Loucy (cell line): ENCODE results near the gene SH2D4B.

Source experiments
- H2AFZ ChIP-seq: fragments of 200-600 bp; sonication (generic); 2 replicates; pipeline ENCODE4 v1.6.0; 2016; ENCODE audit warnings: antibody characterized with exemption, mild to moderate bottlenecking, low read length, moderate library complexity
- H3F3A ChIP-seq: fragments of 200-600 bp; 2 replicates; pipeline ENCODE4 v1.6.0; 2016; ENCODE audit warnings: antibody characterized with exemption, low read depth, mild to moderate bottlenecking
- H3K27me3 ChIP-seq: fragments of 200-600 bp; sonication (generic); 2 replicates; pipeline ENCODE4 v1.6.1; 2014; ENCODE audit warnings: low read length, mild to moderate bottlenecking; ENCODE audit not compliant: insufficient read depth, poor library complexity, severe bottlenecking
- H3K36me3 ChIP-seq: fragments of 200-600 bp; sonication (generic); 2 replicates; pipeline ENCODE4 v1.6.1; 2016; ENCODE audit warnings: low read length; ENCODE audit not compliant: insufficient read depth
- H3K4me1 ChIP-seq: fragments of 200-600 bp; sonication (generic); 2 replicates; pipeline ENCODE4 v1.5.1; 2014; ENCODE audit warnings: low read length, mild to moderate bottlenecking; ENCODE audit not compliant: insufficient read depth, poor library complexity, severe bottlenecking
- H3K4me2 ChIP-seq: fragments of 200-600 bp; sonication (generic); 2 replicates; pipeline ENCODE4 v1.6.0; 2014; ENCODE audit warnings: antibody characterized with exemption, low read length, low read depth, mild to moderate bottlenecking; ENCODE audit not compliant: poor library complexity, severe bottlenecking
- H3K4me3 ChIP-seq: fragments of 200-600 bp; sonication (generic); 2 replicates; pipeline ENCODE4 v1.5.1; 2014; ENCODE audit warnings: low read length, mild to moderate bottlenecking, mixed read lengths; ENCODE audit not compliant: poor library complexity, severe bottlenecking
- H3K79me2 ChIP-seq: fragments of 200-600 bp; sonication (generic); 2 replicates; pipeline ENCODE4 v1.6.1; 2014; ENCODE audit warnings: low read length; ENCODE audit not compliant: insufficient read depth
- H3K9ac ChIP-seq: fragments of 200-600 bp; sonication (generic); 2 replicates; pipeline ENCODE4 v1.6.0; 2014; ENCODE audit warnings: mild to moderate bottlenecking, low read depth, low read length, moderate library complexity; ENCODE audit not compliant: poor library complexity, severe bottlenecking
- H3K9me2 ChIP-seq: fragments of 200-600 bp; sonication (generic); replicated peaks from 2 replicates; pipeline ENCODE4 v1.6.1; 2016; ENCODE audit warnings: low read depth, low read length, mixed read lengths
- H3K9me3 ChIP-seq: fragments of 200-600 bp; sonication (generic); 2 replicates; pipeline ENCODE4 v1.6.1; 2014; ENCODE audit warnings: mild to moderate bottlenecking, antibody characterized with exemption, low read length, low read depth; ENCODE audit not compliant: insufficient read depth
- H4K20me1 ChIP-seq: fragments of 200-600 bp; sonication (generic); 2 replicates; pipeline ENCODE4 v1.6.0; 2014; ENCODE audit warnings: antibody characterized with exemption, low read length, mild to moderate bottlenecking; ENCODE audit not compliant: insufficient read depth, poor library complexity, severe bottlenecking
- EZH2phosphoT487 ChIP-seq: fragments of 200-600 bp; IDR thresholded peaks from 2 replicates; pipeline ENCODE4 v1.6.1; 2018; ENCODE audit warnings: antibody characterized with exemption, mild to moderate bottlenecking, moderate library complexity, borderline replicate concordance
- TF ChIP-seq, protein P1 (sequence below): fragments of 200-600 bp; sonication (generic); conservative IDR thresholded peaks from 2 replicates; pipeline ENCODE4 v1.5.1; 2014; ENCODE audit warnings: mild to moderate bottlenecking, antibody characterized with exemption, low read length

The SH2D4B gene

GRCh38 chr10:80520661-80521470 is 16.8 kb upstream of the SH2D4B start:
- H4K20me1 ChIP-seq: no peaks in the 10 kb centered on the region
- no peaks in the 10 kb centered on the region for H3K4me1 ChIP-seq
- H3K27me3 ChIP-seq: no peaks in the 10 kb centered on the region
- no peak for TF ChIP-seq EZH2phosphoT487
- TF ChIP-seq, protein P1, sequence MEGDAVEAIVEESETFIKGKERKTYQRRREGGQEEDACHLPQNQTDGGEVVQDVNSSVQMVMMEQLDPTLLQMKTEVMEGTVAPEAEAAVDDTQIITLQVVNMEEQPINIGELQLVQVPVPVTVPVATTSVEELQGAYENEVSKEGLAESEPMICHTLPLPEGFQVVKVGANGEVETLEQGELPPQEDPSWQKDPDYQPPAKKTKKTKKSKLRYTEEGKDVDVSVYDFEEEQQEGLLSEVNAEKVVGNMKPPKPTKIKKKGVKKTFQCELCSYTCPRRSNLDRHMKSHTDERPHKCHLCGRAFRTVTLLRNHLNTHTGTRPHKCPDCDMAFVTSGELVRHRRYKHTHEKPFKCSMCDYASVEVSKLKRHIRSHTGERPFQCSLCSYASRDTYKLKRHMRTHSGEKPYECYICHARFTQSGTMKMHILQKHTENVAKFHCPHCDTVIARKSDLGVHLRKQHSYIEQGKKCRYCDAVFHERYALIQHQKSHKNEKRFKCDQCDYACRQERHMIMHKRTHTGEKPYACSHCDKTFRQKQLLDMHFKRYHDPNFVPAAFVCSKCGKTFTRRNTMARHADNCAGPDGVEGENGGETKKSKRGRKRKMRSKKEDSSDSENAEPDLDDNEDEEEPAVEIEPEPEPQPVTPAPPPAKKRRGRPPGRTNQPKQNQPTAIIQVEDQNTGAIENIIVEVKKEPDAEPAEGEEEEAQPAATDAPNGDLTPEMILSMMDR: no peak
- H2AFZ ChIP-seq: no peak overlapping the region
- peaks cover 41% of the 10 kb centered on the region; the same call in 1 of the 2 replicates for H3K36me3 ChIP-seq
- H3K9me2 ChIP-seq: no peaks in the 10 kb centered on the region
- no peak overlapping the region for H3K9ac ChIP-seq
- H3K9me3 ChIP-seq: no peaks in the 10 kb centered on the region
- no peak overlapping the region for H3K4me2 ChIP-seq
- no peak overlapping the region for H3K4me3 ChIP-seq
- H3K79me2 ChIP-seq: no peaks in the 10 kb centered on the region
- no peaks in the 10 kb centered on the region for H3F3A ChIP-seq

GRCh38 chr10:80522756-80523363 is 14.8 kb upstream of the SH2D4B start:
- Histone ChIP-seq H3K4me1 (peaks cover 6% of the 10 kb centered on the region), H2AFZ (no peak overlapping the region), H3K9me3 (no peaks in the 10 kb centered on the region), H3K27me3 (no peaks in the 10 kb centered on the region), H3K4me2 (no peak overlapping the region), H3K9me2 (no peaks in the 10 kb centered on the region), H3K79me2 (no peaks in the 10 kb centered on the region), H3K9ac (no peak overlapping the region), H3F3A (no peaks in the 10 kb centered on the region), H3K36me3 (peaks cover 21% of the 10 kb centered on the region; the same call in 1 of the 2 replicates), H3K4me3 (no peak overlapping the region), H4K20me1 (no peaks in the 10 kb centered on the region)
- no peak for TF ChIP-seq EZH2phosphoT487
- TF ChIP-seq, protein P1: no peak

DNA sequence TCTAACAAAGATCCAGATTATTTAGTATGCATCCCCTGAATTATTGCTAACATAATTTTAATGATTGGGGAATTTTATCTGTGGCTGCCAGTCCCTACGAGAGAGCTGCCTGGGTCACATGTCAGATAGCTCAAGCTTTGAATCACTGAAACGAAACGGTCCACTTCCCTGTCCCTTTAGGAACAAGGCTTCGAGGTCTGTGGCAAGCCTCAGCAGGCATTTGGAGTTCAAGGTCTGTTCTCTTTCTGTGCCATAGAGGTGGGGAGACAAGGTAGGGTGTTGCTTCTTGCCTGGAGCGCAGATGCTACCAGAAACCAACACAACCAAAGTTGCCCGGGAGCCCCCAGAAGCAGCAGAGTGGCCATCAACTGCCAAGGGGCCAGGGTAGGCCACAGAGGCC is 13.9 kb upstream of the SH2D4B start:
- TF ChIP-seq, protein P1: no peak
- no peak for TF ChIP-seq EZH2phosphoT487
- H3F3A ChIP-seq: no peaks in the 10 kb centered on the region
- H3K4me2 ChIP-seq: no peak overlapping the region
- H3K4me3 ChIP-seq: no peak overlapping the region
- no peak overlapping the region for H2AFZ ChIP-seq
- H3K9ac ChIP-seq: no peak overlapping the region
- peaks cover 12% of the 10 kb centered on the region; the same call in 1 of the 2 replicates for H3K36me3 ChIP-seq
- H4K20me1 ChIP-seq: no peaks in the 10 kb centered on the region
- peaks cover 6% of the 10 kb centered on the region for H3K4me1 ChIP-seq
- no peaks in the 10 kb centered on the region for H3K79me2 ChIP-seq
- H3K27me3 ChIP-seq: no peaks in the 10 kb centered on the region
- H3K9me3 ChIP-seq: no peaks in the 10 kb centered on the region
- no peaks in the 10 kb centered on the region for H3K9me2 ChIP-seq
